Neural cell (in vitro differentiated cells): Measurements from ENCODE around the gene SLC5A2. TPM values are rescaled to one million over a fixed set of nuclear protein-coding genes. Genes with fewer than 3 reads are reported as not detected.

Experiments used
- H2AFZ ChIP-seq: fragments of 200-600, 300-800 bp; sonication (generic), shearing (Covaris generic); 2 replicates; pipeline ENCODE4 v1.6.0; 2014; ENCODE audit warnings: low read depth, mild to moderate bottlenecking, antibody characterized with exemption, low read length, moderate library complexity
- H3F3A ChIP-seq: fragments of 200-600 bp; shearing (Covaris generic); 2 replicates; pipeline ENCODE4 v1.6.1; 2016; ENCODE audit warnings: mild to moderate bottlenecking, moderate library complexity, mixed read lengths, antibody characterized with exemption, low read length; ENCODE audit not compliant: insufficient read depth, poor library complexity, severe bottlenecking
- H3K27ac ChIP-seq: fragments of 200-600, 300-800 bp; sonication (generic), shearing (Covaris generic); 2 replicates; pipeline ENCODE4 v1.5.1; 2014; ENCODE audit warnings: mild to moderate bottlenecking, low read length, moderate library complexity
- H3K27me3 ChIP-seq: fragments of 300-800, 200-600 bp; sonication (generic), shearing (Covaris generic); 2 replicates; pipeline ENCODE4 v1.6.0; 2014; ENCODE audit warnings: mild to moderate bottlenecking, low read depth, low read length, moderate library complexity; ENCODE audit not compliant: insufficient read depth
- H3K36me3 ChIP-seq: fragments of 300-800, 200-600 bp; sonication (generic), shearing (Covaris generic); 2 replicates; pipeline ENCODE4 v1.5.1; 2014; ENCODE audit warnings: mild to moderate bottlenecking, antibody characterized with exemption, low read length, moderate library complexity; ENCODE audit not compliant: insufficient read depth
- H3K4me2 ChIP-seq: fragments of 300-800, 200-600 bp; sonication (generic), shearing (Covaris generic); 2 replicates; pipeline ENCODE4 v1.6.0; 2014; ENCODE audit warnings: mild to moderate bottlenecking, low read length
- H3K4me3 ChIP-seq: fragments of 300-800, 200-600 bp; sonication (generic), shearing (Covaris generic); 2 replicates; pipeline ENCODE4 v1.5.1; 2014; ENCODE audit warnings: mild to moderate bottlenecking, low read length, moderate library complexity
- H3K79me2 ChIP-seq: fragments of 200-600 bp; shearing (Covaris generic); replicated peaks from 2 replicates; pipeline ENCODE4 v1.6.0; 2014; ENCODE audit warnings: mild to moderate bottlenecking, low read length, moderate library complexity; ENCODE audit not compliant: insufficient read depth
- H3K9ac ChIP-seq: fragments of 300-800, 200-600 bp; sonication (generic), shearing (Covaris generic); 2 replicates; pipeline ENCODE4 v1.6.1; 2016; ENCODE audit warnings: mild to moderate bottlenecking, low read length, mixed read lengths
- H3K9me2 ChIP-seq: fragments of 200-600 bp; shearing (Covaris generic); 2 replicates; pipeline ENCODE4 v1.6.1; 2016; ENCODE audit warnings: mild to moderate bottlenecking, low read length, mixed read lengths; ENCODE audit not compliant: insufficient read depth
- H3K9me3 ChIP-seq: fragments of 200-600, 300-800 bp; sonication (generic), shearing (Covaris generic); 2 replicates; pipeline ENCODE4 v1.6.1; 2016; ENCODE audit warnings: mild to moderate bottlenecking, mixed run types, low read length, moderate library complexity, mixed read lengths
- H4K20me1 ChIP-seq: fragments of 200-600 bp; shearing (Covaris generic); 2 replicates; pipeline ENCODE4 v1.6.1; 2016; ENCODE audit warnings: mild to moderate bottlenecking, mixed run types; ENCODE audit not compliant: insufficient read depth
- CTCF ChIP-seq: fragments of 450-650 bp; IDR thresholded peaks from 2 replicates; pipeline ENCODE4 v1.5.1; 2014; ENCODE audit warnings: antibody characterized with exemption, mild to moderate bottlenecking, moderate library complexity; ENCODE audit not compliant: poor library complexity, severe bottlenecking
- EP300 ChIP-seq: fragments of 450-650 bp; conservative IDR thresholded peaks from 2 replicates; pipeline ENCODE4 v1.6.1; 2014; ENCODE audit warnings: antibody characterized with exemption, mild to moderate bottlenecking, moderate library complexity; ENCODE audit not compliant: poor library complexity, severe bottlenecking
- EZH2 ChIP-seq: fragments of 200-600, 300-800 bp; shearing (Covaris generic), sonication (generic); IDR thresholded peaks from 2 replicates; pipeline ENCODE4 v1.6.1; 2014; ENCODE audit warnings: antibody characterized with exemption, low read length, borderline replicate concordance, mild to moderate bottlenecking; ENCODE audit not compliant: insufficient read depth, poor library complexity, severe bottlenecking
- MXI1 ChIP-seq: fragments of 450-650 bp; conservative IDR thresholded peaks from 2 replicates; pipeline ENCODE4 v1.6.1; 2014; ENCODE audit warnings: antibody characterized with exemption, mild to moderate bottlenecking; ENCODE audit not compliant: poor library complexity, severe bottlenecking
- POLR2AphosphoS5 ChIP-seq: IDR thresholded peaks from 2 replicates; pipeline ENCODE4 v1.6.1; 2012
- RAD21 ChIP-seq: fragments of 450-650 bp; conservative IDR thresholded peaks from 2 replicates; pipeline ENCODE4 v1.6.1; 2014; ENCODE audit warnings: antibody characterized with exemption, mild to moderate bottlenecking, moderate library complexity
- REST ChIP-seq: IDR thresholded peaks from 2 replicates; pipeline ENCODE4 v1.6.1; 2012; ENCODE audit warnings: borderline replicate concordance
- SMC3 ChIP-seq: fragments of 450-650 bp; conservative IDR thresholded peaks from 2 replicates; pipeline ENCODE4 v1.6.1; 2014; ENCODE audit warnings: antibody characterized with exemption, mild to moderate bottlenecking, moderate library complexity; ENCODE audit not compliant: poor library complexity
- TAF1 ChIP-seq: IDR thresholded peaks from 2 replicates; pipeline ENCODE4 v1.6.1; 2012; ENCODE audit warnings: low read depth
- polyA plus RNA-seq: library from polyadenylated mRNA; depleted of rRNA; stranded (reverse); fragments of >200 nt; gene quantifications from 2 replicates; pipeline ENCODE4 v1.2.3, GENCODE V29; 2014

SLC5A2 gene
- polyA plus RNA-seq, 1 donor from 2014 or later: not detected

- peaks cover 41% of the 10 kb centered on the region for H3K27me3 ChIP-seq
- no peaks in the 10 kb centered on the region for H4K20me1 ChIP-seq
- TF ChIP-seq EP300 (no peak), POLR2AphosphoS5 (no peak), RAD21 (no peak), EZH2 (no peak), TAF1 (no peak), SMC3 (no peak), MXI1 (no peak), CTCF (no peak), REST (no peak)
These were observed 3.1 kb downstream of the SLC5A2 start for GRCh38 chr16:31486045-31486444.

GRCh38 chr16:31487071-31487719, 4.3 kb downstream of the SLC5A2 start:
- no peaks in the 10 kb centered on the region for H3K36me3 ChIP-seq
- H3K9me2 ChIP-seq: no peaks in the 10 kb centered on the region
- H3K27ac ChIP-seq: no peak overlapping the region
- H3K27me3 ChIP-seq: peaks cover 39% of the 10 kb centered on the region
- peak overlapping the region; percentile 52 for H3K4me2 ChIP-seq
- peak overlapping the region; percentile 74 for H3K4me3 ChIP-seq
- H3K79me2 ChIP-seq: no peaks in the 10 kb centered on the region
- H3K9me3 ChIP-seq: no peaks in the 10 kb centered on the region
- no peaks in the 10 kb centered on the region for H3F3A ChIP-seq
- no peaks in the 10 kb centered on the region for H4K20me1 ChIP-seq
- peak overlapping the region; percentile 27 for H3K9ac ChIP-seq
- TF ChIP-seq EP300 (no peak), EZH2 (peak; percentile 3)
- no peak overlapping the region for H2AFZ ChIP-seq

More at GRCh38 chr16:31486045-31486444, 3.1 kb downstream of the SLC5A2 start:
- Histone ChIP-seq H2AFZ (no peak overlapping the region), H3K79me2 (no peaks in the 10 kb centered on the region), H3K4me2 (no peak overlapping the region), H3K9me2 (no peaks in the 10 kb centered on the region), H3K27ac (no peak overlapping the region), H3K4me3 (no peak overlapping the region), H3F3A (no peaks in the 10 kb centered on the region), H3K36me3 (no peaks in the 10 kb centered on the region), H3K9ac (no peak overlapping the region), H3K9me3 (no peaks in the 10 kb centered on the region)
